ENCODE data around the gene ZNF230. TPM values are rescaled to one million over a fixed set of nuclear protein-coding genes. Genes with fewer than 3 reads are reported as not detected.

Gene ZNF230
- total RNA-seq: 2.7 and 3.4 TPM in 2 replicates

GRCh38 chr19:44002566-44003460 is at the start of gene ZNF230:
Gene ZNF230, plus strand, starts transcription at chr19:44002957. Its CDS starts 4,122 bp downstream, at chr19:44007079.

GRCh38 chr19:43983912-43984686 is 18.7 kb upstream of the ZNF230 start, which contains the start of gene ZNF155:
Gene ZNF155, plus strand, starts transcription at chr19:43984188. Its CDS starts 4,356 bp downstream, at chr19:43988544.

GRCh38 chr19:44025217-44025936 is 22.6 kb downstream of the ZNF230 start, which contains the start of gene ZNF222:
Gene ZNF222, plus strand, starts transcription at chr19:44025379. Its CDS starts 58 bp downstream, at chr19:44025437.

GRCh38 chr19:44051650-44052402 is 49.1 kb downstream of the ZNF230 start, which contains the start of gene ZNF223:
Gene ZNF223, plus strand, starts transcription at chr19:44052036. Its CDS starts 3,141 bp downstream, at chr19:44055177.

Other genes starting within 250 kb of the ZNF230 start
- 5.5 and 9.3 TPM in 2 replicates for gene SMG9, start 248.0 kb upstream of the ZNF230 start, total RNA-seq
- gene KCNN4, start 222.0 kb upstream of the ZNF230 start, total RNA-seq: 0.90 and 4.1 TPM in 2 replicates
- 0.36 and 0.56 TPM in 2 replicates for gene LYPD5, start 200.5 kb upstream of the ZNF230 start, total RNA-seq
- 8.4 and 11.0 TPM in 2 replicates for gene ZNF283, start 175.6 kb upstream of the ZNF230 start, total RNA-seq
- 0.72 and 2.5 TPM in 2 replicates for gene ZNF404, start 119.0 kb upstream of the ZNF230 start, total RNA-seq
- 15.7 and 15.8 TPM in 2 replicates for gene ZNF45, start 67.7 kb upstream of the ZNF230 start, total RNA-seq
- 4.4 and 7.7 TPM in 2 replicates for gene ZNF221, start 51.7 kb upstream of the ZNF230 start, total RNA-seq
- gene ZNF155, start 18.8 kb upstream of the ZNF230 start, total RNA-seq: 5.0 and 8.5 TPM in 2 replicates
- gene ZNF222, start 22.4 kb downstream of the ZNF230 start, total RNA-seq: 4.2 and 5.6 TPM in 2 replicates
- gene ZNF223, start 49.1 kb downstream of the ZNF230 start, total RNA-seq: 3.7 and 5.2 TPM in 2 replicates
- gene ZNF284, start 69.2 kb downstream of the ZNF230 start, total RNA-seq: 2.2 and 4.0 TPM in 2 replicates
- gene ZNF224, start 91.4 kb downstream of the ZNF230 start, total RNA-seq: 22.9 and 29.6 TPM in 2 replicates
- gene ZNF225, start 110.4 kb downstream of the ZNF230 start, total RNA-seq: 5.6 and 6.4 TPM in 2 replicates
- gene ZNF234, start 138.6 kb downstream of the ZNF230 start, total RNA-seq: 7.4 and 9.8 TPM in 2 replicates
- 12.0 and 14.3 TPM in 2 replicates for gene ZNF226, start 162.1 kb downstream of the ZNF230 start, total RNA-seq
- 16.1 and 19.8 TPM in 2 replicates for gene ZNF227, start 209.6 kb downstream of the ZNF230 start, total RNA-seq

Data from endothelial cell of coronary artery (primary cell).